HG03097 (cell line): ENCODE data around the gene SH2D1B.
"Not testable (repeated sequence)": the region's sequence is repeated elsewhere in the genome, so short reads cannot be mapped to it uniquely, and the experiment has no call there.

ENCODE experiments used
- ATAC-seq: cut with Tn5 transposase; IDR thresholded peaks from one replicate; pipeline ENCODE4 v1.9.1; 2021; ENCODE audit not compliant: unreplicated experiment, low FRiP score

The SH2D1B gene

DNA sequence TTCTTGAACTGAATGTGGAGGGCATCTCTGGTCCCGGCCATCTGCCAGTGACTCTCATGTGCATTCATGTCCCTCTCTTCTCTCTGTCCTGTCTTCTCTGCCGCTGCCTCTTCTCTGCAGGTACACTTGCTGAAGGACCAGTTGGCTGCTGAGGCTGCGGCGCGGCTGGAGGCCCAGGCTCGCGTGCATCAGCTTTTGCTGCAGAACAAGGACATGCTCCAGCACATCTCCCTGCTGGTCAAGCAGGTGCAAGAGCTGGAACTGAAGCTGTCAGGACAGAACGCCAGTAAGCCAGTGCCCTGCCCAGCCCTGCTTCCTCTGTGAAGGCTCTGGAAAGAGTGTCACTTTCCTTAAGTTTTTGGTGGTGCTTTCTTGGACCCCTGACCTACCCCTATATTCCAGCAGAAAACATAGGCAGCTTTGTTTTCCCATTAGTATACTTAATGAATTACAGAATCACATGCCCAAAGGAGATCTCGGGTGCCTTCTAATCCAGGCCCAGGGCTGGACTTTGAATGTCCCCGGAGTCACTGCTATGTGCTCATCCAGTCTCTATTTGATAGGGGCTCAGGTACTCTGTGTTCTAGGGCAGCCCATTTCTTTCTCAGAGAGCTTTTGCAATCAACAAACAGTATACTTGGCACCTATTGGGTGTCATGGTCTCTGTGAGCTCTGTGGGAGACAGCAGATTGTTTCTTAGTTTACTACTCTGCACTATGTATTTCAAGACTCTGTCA is 46.5 kb downstream of the SH2D1B start:
- no peak for ATAC-seq

DNA sequence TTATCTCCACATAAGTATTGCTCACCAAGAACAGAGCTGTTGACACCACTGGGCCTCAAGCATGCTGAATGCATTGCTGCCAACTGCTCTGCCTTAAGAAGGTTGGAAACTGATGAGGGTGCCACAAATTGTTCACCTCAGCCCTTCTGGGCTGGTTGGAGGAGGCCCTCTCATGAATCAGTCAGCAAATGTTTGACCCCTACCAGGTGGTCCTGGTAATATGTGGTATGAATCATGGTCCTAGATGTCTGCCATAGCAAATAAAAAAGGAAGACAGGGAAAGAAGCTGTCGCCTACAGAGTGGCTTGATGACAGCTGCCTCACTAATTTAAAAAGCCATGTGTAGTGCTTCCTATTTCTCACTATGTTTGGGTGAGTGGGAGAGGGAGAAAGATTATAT is 47.4 kb downstream of the SH2D1B start:
- no peak for ATAC-seq

DNA sequence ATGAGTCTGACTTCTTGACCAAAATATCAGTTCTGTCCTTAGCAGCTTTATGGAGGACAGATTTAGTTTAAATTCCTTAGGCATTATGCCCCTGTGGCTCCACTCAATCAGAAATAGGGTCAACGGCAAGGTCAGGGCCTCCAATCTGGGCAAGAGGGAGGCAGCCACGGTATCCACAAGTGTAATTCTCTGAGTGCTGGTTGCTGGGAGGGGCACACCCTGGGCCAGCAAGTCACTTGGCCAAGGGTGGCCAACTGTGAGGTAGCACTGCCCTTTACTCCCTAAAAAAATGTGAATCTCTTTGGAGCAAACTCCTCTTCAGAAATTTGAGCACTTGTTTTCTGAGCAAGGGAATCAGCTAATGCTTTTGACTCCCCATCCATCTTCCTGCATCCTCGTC is 48.1 kb downstream of the SH2D1B start:
- no peak for ATAC-seq

DNA sequence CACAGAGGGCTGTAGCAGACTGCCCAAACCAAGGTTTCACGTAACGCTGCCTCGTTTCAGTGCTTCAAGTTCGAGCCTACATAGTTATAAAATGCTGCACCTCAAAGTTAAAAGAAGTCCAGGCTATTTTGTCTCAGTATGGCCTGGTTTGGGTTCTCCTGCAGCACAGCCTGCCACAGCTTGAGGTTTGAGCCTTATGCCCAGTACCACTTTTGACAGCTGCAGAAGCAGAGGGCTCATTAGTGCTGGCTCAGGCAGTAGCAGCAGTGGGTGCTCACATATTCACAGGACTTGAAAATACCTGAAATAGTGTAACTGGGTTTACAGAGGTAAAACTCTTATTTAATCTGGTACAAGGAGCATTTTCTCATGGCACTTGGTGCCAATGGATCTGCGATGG is 50.6 kb downstream of the SH2D1B start:
- no peak for ATAC-seq

DNA sequence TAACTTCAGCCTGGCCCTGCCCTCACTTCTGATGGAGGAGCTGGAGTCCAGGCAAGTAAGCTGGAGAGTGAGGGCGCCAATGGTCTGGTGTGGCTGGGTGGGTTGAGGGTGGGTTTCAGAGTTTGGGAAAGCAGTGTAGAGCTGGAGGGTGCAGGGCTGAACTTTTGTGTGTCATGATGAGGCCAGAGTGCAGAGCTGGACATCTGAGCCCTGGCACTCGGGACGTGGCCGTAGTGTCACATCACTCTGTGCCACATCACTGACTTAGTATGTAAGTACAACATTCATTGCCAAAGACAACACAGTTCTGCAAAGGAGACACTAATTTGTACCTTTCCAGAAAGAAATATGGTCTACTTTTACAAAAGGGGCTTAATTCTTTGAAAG is 51.1 kb downstream of the SH2D1B start:
- ATAC-seq = no peak

DNA sequence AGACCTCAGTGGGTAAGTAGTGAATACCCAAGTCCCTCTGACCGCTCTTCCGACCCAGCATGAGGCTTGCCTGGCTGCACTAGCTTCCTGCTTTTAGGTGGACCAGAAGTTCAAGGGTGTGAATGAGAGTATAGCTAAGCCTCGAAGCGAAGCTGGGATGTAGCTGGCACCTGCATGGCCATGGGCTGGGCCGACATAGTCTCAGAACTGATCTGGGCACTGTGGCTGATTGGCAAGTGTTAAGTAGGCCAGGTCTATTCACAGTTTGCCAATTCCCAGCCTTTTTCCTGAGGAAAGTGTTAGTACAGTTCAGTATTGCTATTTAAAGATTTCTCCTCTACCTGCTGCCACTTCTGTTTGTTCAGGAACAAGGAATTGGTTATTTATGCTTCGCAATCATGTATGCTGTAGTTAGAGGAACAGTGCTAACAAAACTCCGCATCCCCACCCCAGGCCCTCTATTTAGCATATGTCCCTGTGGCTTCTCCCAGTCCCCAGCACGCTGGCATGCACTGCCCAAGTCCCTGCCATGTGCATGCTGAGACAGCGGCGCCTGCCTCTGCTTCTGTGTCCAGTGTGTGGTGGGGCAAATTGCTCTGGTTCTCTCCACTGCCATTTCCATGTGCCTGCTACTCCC is 51.6 kb downstream of the SH2D1B start:
- ATAC-seq = no peak

DNA sequence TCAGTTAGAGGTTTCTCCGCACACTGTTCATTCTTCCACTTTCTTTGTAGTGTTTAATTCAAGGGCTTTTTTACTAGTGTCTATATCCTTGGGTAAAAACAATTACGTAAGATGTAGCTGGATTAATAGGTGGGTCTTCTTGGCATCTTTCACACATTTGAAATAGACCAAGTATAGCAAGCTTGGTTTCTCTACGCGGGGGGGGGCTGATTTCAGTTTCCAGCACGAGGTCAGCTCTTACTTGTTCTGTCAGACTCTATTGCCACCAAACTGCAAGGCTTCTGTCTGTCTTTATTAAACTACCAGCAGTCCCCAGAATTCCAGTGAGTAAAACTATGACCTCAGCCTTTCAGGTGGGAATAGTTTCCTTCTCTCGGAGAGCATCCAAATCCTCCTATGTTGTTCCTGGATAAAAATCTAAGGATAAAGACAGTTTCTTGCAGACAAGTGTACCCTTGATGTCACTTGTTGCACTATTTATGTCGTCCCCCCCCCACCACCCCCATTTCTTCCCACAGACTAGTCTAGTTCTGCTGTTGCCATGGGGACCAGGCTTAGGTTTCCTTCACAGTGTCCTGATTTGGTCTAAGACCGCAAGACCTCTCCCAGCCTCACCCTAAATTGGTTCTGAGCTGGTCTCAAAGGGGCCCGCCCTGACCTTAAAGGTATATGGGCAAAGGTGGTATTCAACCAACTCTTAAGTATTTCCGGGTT is 52.3 kb downstream of the SH2D1B start:
- ATAC-seq = no peak

DNA sequence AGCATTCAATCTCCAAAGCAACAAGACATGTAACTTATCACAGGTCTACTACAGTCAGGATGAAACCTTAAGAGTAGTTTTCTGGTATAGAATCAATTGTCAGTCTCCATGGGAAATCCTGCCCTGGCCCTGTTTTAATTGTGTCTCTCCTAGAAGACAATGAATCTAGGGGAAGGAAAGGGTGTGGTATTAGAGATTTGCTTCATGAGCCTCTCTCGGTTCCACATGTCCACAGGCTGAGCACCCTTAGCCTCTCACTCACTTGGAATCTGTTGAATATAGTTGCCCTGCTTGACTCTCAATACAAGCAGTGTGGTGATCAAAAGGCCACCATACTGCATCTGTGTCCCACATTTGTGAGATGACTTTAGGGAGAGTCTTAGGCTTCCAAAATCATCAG is 53.0 kb downstream of the SH2D1B start:
- no peak for ATAC-seq

DNA sequence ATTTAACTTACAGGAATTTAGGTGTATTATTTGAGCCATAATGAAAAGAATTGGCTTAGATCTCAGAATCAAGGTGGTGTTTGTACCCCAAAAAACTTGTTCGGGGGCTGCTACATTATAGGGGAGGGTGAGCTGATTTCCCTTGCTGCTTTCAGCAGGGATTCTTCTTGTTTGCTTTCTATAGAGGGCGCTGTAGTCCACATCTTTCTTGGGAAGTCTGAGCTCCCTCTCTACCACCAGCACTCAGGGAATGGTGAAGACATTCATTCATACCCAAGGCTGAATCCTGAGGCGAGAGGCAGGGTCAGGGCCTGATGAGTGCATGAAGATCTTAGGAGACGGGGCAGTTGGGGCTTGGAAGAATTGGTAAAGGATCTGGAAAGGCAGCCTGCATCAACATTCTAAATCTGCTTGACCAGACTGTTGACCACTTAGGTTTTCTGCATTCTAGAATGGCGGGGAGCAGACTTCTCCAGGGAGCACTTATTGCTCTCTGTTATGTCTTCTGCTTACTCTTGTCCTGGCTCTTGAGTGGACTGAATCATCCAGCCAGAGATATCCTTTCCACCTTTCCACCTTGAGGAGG is 54.2 kb downstream of the SH2D1B start:
- ATAC-seq = no peak

DNA sequence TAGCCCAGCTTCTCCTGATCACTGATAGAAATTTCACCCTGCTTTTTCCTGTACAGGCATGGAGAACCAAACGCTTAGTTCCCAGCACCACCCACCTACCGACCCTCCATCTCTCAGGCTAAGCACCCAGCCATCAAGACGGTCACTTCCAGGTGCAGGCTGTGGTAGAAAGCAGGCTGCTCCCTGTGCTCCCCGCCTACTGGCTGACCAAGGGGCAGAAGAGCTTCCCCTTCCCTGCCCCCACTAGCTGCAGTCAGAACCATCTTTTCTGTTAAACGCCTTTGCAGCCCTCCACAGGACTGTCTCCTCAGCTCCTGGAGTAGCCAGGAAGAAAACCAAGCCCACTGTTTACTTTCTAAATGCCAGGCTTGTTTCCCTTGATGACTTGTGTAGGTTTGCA is 58.2 kb downstream of the SH2D1B start:
- ATAC-seq = no peak

DNA sequence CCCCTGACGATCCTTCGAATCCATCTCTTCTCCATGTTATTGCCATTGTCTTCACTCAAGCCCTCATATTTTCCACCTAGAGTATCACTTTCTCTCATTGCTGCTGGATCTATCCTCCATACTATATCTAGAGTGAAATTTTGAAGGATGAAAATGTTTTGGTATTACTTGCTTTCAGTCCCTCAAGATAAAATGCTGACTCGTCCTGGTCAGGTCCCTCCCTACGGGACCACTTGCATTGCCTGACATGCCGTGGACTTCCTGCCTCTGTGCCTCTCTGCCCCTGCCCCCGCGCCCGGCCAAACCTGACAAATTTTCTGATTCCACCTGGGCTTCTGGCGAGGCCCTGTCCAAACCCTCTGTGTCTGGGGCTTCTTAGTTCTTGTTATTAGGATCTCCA is 58.9 kb downstream of the SH2D1B start:
- ATAC-seq = no peak

DNA sequence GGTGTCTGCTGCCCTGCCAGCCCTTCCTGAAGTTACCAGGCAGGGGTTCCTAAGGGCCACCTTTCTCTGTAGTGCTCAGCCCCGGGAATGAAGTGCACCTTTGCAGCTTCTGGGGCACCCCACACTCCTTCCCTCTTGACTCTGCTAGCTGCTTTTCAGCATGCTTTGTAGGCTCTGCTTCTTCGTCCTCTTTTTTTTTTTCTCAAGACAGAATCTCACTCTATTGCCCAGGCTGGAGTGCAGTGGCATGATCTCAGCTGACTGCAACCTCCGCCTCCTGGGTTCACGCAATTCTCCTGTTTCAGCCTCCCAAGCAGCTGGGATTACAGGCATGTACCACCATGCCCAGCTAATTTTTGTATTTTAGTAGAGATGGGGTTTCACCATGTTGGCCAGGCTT is 60.1 kb downstream of the SH2D1B start:
- not testable (repeated sequence) for ATAC-seq

DNA sequence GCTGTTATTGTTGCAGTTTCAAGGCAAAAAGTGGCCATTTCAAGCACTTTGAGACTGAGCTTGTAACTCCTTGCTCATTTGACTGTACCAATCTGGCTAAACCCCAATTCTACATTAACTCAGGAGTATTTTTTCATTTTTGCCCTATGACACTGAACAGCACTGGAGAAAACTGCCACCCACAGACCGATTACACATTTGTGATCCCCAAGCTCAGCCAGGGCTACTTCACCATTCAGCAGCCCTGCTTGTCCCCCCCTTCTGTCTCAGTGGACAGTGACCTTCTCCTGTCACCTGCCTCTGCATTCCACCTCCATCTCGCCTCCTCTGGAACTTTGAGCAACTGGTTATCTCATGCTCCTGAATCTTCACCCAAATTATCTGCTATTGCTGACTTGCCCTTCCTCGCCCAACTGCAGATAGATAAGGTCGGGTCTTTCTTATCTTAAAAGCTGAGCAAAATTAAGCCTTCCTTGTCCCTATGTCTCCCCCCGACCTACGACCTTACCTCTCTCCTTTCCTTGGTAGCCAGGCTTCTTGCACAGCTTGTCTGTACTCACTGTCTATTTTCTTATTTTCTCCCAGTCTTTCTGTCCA is 60.6 kb downstream of the SH2D1B start:
- ATAC-seq = no peak

DNA sequence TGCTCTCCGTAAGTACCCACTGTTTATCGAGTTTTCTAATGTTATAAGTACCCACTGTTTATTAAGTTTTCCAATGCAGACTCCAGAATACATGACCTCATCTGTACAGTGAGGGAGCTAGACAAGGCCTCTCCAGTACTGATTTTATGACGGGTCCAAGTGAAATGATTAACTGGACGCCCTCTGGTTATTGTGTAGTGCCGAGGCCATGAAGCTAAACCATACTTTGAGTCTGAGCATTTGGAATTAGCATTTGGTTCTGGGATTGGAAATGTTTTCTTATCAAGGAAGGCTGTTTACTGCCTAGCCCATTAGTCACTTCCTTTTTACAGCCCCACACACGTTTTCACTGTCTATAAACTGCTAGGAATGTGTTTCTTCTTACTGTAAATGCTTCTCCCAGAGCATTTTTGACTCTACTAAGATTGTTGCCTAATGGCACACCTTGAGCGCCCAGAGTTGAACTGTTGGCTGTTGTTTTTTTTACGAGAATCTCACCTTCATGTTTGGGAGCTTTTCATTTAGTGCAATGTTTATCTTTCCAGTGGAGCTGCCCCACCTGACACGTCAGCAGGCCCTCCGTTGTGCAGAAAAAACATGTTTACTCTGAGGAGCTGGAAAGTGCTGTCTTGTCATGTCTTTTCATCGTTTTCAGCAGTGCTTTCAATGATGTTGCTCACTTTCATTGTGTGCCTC is 62.2 kb downstream of the SH2D1B start:
- ATAC-seq = no peak

DNA sequence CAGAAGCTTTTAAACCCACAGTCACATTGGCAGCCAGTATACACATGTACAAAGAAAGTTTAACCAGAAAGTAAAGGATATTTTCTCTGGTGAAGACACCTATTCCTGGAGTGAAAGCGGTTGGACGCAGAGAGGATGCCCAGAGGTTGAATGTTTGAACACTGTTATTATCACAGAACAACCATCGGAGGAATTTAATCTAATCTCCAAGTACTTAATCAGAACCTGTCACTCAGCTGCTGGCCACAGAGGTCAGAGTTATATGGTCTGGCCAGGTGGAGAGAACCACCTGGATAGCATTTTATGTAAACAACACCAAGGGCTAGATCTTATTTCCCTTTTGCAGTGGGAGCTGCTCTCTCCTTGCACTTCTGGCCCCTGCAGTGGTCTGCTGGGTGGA is 64.7 kb downstream of the SH2D1B start:
- ATAC-seq = no peak
